Type B pancreatic cell (in vitro differentiated cells): Measurements from ENCODE around the gene ST6GALNAC5. TPM values are rescaled to one million over a fixed set of nuclear protein-coding genes. Genes with fewer than 3 reads are reported as not detected.

ENCODE experiments used
- DNase-seq: peaks from one replicate; pipeline ENCODE4 v3.0.0; 2021; ENCODE audit warnings: mixed read lengths; ENCODE audit not compliant: unreplicated experiment; ENCODE audit errors: extremely low spot score
- H3K27ac Mint-ChIP-seq: 2 replicates; pipeline ENCODE4 v1.8.0; 2021; ENCODE audit warnings: mild to moderate bottlenecking, mixed read lengths
- H3K27me3 Mint-ChIP-seq: 2 replicates; pipeline ENCODE4 v1.8.0; 2021; ENCODE audit warnings: mixed read lengths
- H3K36me3 Mint-ChIP-seq: 2 replicates; pipeline ENCODE4 v1.8.0; 2021; ENCODE audit warnings: mixed read lengths
- H3K4me1 Mint-ChIP-seq: one replicate; pipeline ENCODE4 v1.8.0; 2021; ENCODE audit warnings: mixed read lengths; ENCODE audit not compliant: unreplicated experiment
- H3K4me3 Mint-ChIP-seq: 2 replicates; pipeline ENCODE4 v1.8.0; 2021; ENCODE audit warnings: mild to moderate bottlenecking, mixed read lengths
- H3K9me3 Mint-ChIP-seq: 2 replicates; pipeline ENCODE4 v1.8.0; 2021; ENCODE audit warnings: mixed read lengths
- CTCF ChIP-seq: fragments of 200-600 bp; sonication (generic); conservative IDR thresholded peaks from 2 replicates; pipeline ENCODE4 v1.5.0; 2021; ENCODE audit warnings: antibody characterized with exemption, mild to moderate bottlenecking
- total RNA-seq: library from RNA; stranded (reverse); gene quantifications from 2 replicates; pipeline ENCODE4 v1.2.1, GENCODE V29; 2021; ENCODE audit warnings: low replicate concordance

The ST6GALNAC5 gene
- total RNA-seq, 1 donor from 2014 or later: 36.6 TPM

GRCh38 chr1:76857973-76858372 is 9.3 kb upstream of the ST6GALNAC5 start:
- Mint-ChIP-seq H3K9me3 (no peaks in the 10 kb centered on the region), H3K4me1 (no peaks in the 10 kb centered on the region), H3K27me3 (peaks cover 15% of the 10 kb centered on the region)

GRCh38 chr1:76861149-76861548 is 6.1 kb upstream of the ST6GALNAC5 start:
- Mint-ChIP-seq H3K36me3 (no peaks in the 10 kb centered on the region), H3K27ac (no peak overlapping the region), H3K4me3 (no peak overlapping the region), H3K9me3 (no peaks in the 10 kb centered on the region), H3K4me1 (no peaks in the 10 kb centered on the region), H3K27me3 (peaks cover 35% of the 10 kb centered on the region)
- DNase-seq: no peak
- no peak for TF ChIP-seq CTCF

More at GRCh38 chr1:76857973-76858372, 9.3 kb upstream of the ST6GALNAC5 start:
- Mint-ChIP-seq H3K36me3 (no peaks in the 10 kb centered on the region), H3K27ac (no peak overlapping the region), H3K4me3 (no peak overlapping the region)
- DNase-seq: no peak
- no peak for TF ChIP-seq CTCF

GRCh38 chr1:76862447-76862846 is 4.8 kb upstream of the ST6GALNAC5 start:
- Mint-ChIP-seq H3K9me3 (no peaks in the 10 kb centered on the region), H3K36me3 (no peaks in the 10 kb centered on the region), H3K27me3 (peaks cover 46% of the 10 kb centered on the region), H3K4me1 (no peaks in the 10 kb centered on the region), H3K4me3 (no peak overlapping the region), H3K27ac (no peak overlapping the region)
- DNase-seq: no peak
- no peak for TF ChIP-seq CTCF

GRCh38 chr1:76864383-76864782 is 2.9 kb upstream of the ST6GALNAC5 start:
- Mint-ChIP-seq H3K36me3 (no peaks in the 10 kb centered on the region), H3K4me1 (no peaks in the 10 kb centered on the region), H3K9me3 (no peaks in the 10 kb centered on the region), H3K27ac (no peak overlapping the region), H3K27me3 (peaks cover 54% of the 10 kb centered on the region), H3K4me3 (no peak overlapping the region)
- DNase-seq: no peak
- no peak for TF ChIP-seq CTCF

GRCh38 chr1:76865696-76866286 is 1.5 kb upstream of the ST6GALNAC5 start:
- no peak for TF ChIP-seq CTCF
- no peaks in the 10 kb centered on the region for H3K4me1 Mint-ChIP-seq

More at GRCh38 chr1:76865696-76866286, 1.5 kb upstream of the ST6GALNAC5 start:
- Mint-ChIP-seq H3K27ac (no peak overlapping the region), H3K9me3 (no peaks in the 10 kb centered on the region), H3K27me3 (peaks cover 67% of the 10 kb centered on the region), H3K4me3 (no peak overlapping the region), H3K36me3 (peaks cover 5% of the 10 kb centered on the region)
- no peak for DNase-seq
